Measurements from ENCODE around the gene OVOL2. TPM values are rescaled to one million over a fixed set of nuclear protein-coding genes. Genes with fewer than 3 reads are reported as not detected.
"Not testable (repeated sequence)": the region's sequence is repeated elsewhere in the genome, so short reads cannot be mapped to it uniquely, and the experiment has no call there.

OVOL2 gene
- total RNA-seq, 3 donors from 2014 or later, result 21.0 to 34.1 TPM; not detected in 1

- Histone ChIP-seq H3K27me3 (no peaks in the 10 kb centered on the region), H3K4me1 (no peaks in the 10 kb centered on the region), H3K27ac (no peak overlapping the region), H3K9me3 (no peaks in the 10 kb centered on the region), H3K36me3 (no peaks in the 10 kb centered on the region), H3K4me3 (no peak overlapping the region)
- intact Hi-C loops (cut with DNase I; ENCODE audit: low total_unique reads), result no loop called here
- no peak for DNase-seq (ENCODE audit: low spot score in 2 of 2)
- TF ChIP-seq CTCF (IDR thresholded peaks at IDR 0.05) (no peak), POLR2AphosphoS5 (IDR thresholded peaks at IDR 0.05) (no peak), POLR2A (IDR thresholded peaks at IDR 0.05) (no peak)
Observed at GRCh38 chr20:18087054-18087453, 29.3 kb upstream of the OVOL2 start.

GRCh38 chr20:18080836-18081235 is 23.1 kb upstream of the OVOL2 start:
- intact Hi-C loops (cut with DNase I; ENCODE audit: low total_unique reads); H3K4me1 ChIP-seq; DNase-seq (ENCODE audit: low spot score in 2 of 2): not testable (repeated sequence)

GRCh38 chr20:18079756-18080353 is 22.1 kb upstream of the OVOL2 start:
- Histone ChIP-seq H3K27ac (no peak overlapping the region), H3K27me3 (no peaks in the 10 kb centered on the region), H3K36me3 (no peaks in the 10 kb centered on the region), H3K4me3 (no peak overlapping the region), H3K9me3 (no peaks in the 10 kb centered on the region), H3K4me1 (no peaks in the 10 kb centered on the region)
- DNase-seq (ENCODE audit: low spot score in 2 of 2), result no peak
- TF ChIP-seq POLR2AphosphoS5 (IDR thresholded peaks at IDR 0.05), result no peak
- no peak for TF ChIP-seq POLR2A (IDR thresholded peaks at IDR 0.05)
- no peak for TF ChIP-seq CTCF (IDR thresholded peaks at IDR 0.05)
- intact Hi-C loops (cut with DNase I; ENCODE audit: low total_unique reads), result no loop called here

More at GRCh38 chr20:18080836-18081235, 23.1 kb upstream of the OVOL2 start:
- H3K4me3 ChIP-seq, H3K27ac ChIP-seq, H3K9me3 ChIP-seq, H3K27me3 ChIP-seq, H3K36me3 ChIP-seq: not testable (repeated sequence)

- DNase-seq (ENCODE audit: low spot score in 2 of 2), result no peak
- H3K4me1 ChIP-seq, result no peaks in the 10 kb centered on the region
- intact Hi-C loops (cut with DNase I; ENCODE audit: low total_unique reads), result no loop called here
- TF ChIP-seq CTCF (IDR thresholded peaks at IDR 0.05), result no peak
- H3K4me3 ChIP-seq, result no peak overlapping the region
- no peaks in the 10 kb centered on the region for H3K27me3 ChIP-seq
- H3K36me3 ChIP-seq, result no peaks in the 10 kb centered on the region
- H3K27ac ChIP-seq, result no peak overlapping the region
- H3K9me3 ChIP-seq, result no peaks in the 10 kb centered on the region
Observed at GRCh38 chr20:18077157-18077556, 19.4 kb upstream of the OVOL2 start.

GRCh38 chr20:18072532-18072931 is 14.8 kb upstream of the OVOL2 start:
- Histone ChIP-seq H3K9me3 (no peaks in the 10 kb centered on the region), H3K4me3 (no peak overlapping the region), H3K4me1 (no peaks in the 10 kb centered on the region), H3K27ac (no peak overlapping the region), H3K36me3 (no peaks in the 10 kb centered on the region), H3K27me3 (no peaks in the 10 kb centered on the region)
- no peak for TF ChIP-seq POLR2AphosphoS5 (IDR thresholded peaks at IDR 0.05)
- TF ChIP-seq CTCF (IDR thresholded peaks at IDR 0.05), result no peak
- TF ChIP-seq POLR2A (IDR thresholded peaks at IDR 0.05), result no peak
- intact Hi-C loops (cut with DNase I; ENCODE audit: low total_unique reads), result no loop called here
- no peak for DNase-seq (ENCODE audit: low spot score in 2 of 2)
